Erythroblast (primary cell): ENCODE results near the gene APLNR.

Source experiments
- GATA1 ChIP-seq: IDR thresholded peaks from 2 replicates; pipeline ENCODE4 v1.6.1; 2011; ENCODE audit warnings: low read depth, mild to moderate bottlenecking, control low read depth, low read length, moderate library complexity
- POLR2A ChIP-seq: IDR thresholded peaks from 2 replicates; pipeline ENCODE4 v1.6.1; 2011; ENCODE audit warnings: mild to moderate bottlenecking, low read length

GRCh38 chr11:57205041-57205641, 31.9 kb downstream of the APLNR start:
- TF ChIP-seq POLR2A (no peak), GATA1 (no peak)
